ENCODE measurements around the gene CANT1. TPM values are rescaled to one million over a fixed set of nuclear protein-coding genes. Genes with fewer than 3 reads are reported as not detected.
A peak's percentile ranks its signal among the peaks of the same experiment; 100 is the strongest.

The CANT1 gene
- total RNA-seq = 100 to 1,000 TPM in 1 of 5 donors, 10 to 100 TPM in 4; 31.2 to 151 (median 70.1) TPM
- polyA plus RNA-seq = 10 to 100 TPM; 16.6 to 20.9 (median 18.1) TPM
- long read RNA-seq, donor 1, partial matches to known transcripts = 0 of 8 reads
- long read RNA-seq, donor 1, other reads (novel, unspliced or antisense) = 0 of 8 reads
- long read RNA-seq, donor 2, partial matches to known transcripts = 0 of 3 reads
- long read RNA-seq, donor 2, other reads (novel, unspliced or antisense) = 0 of 3 reads
- long read RNA-seq, donor 3 = 0 reads
- long read RNA-seq, donor 4 = 0 reads
- long read RNA-seq, donor 5, transcript CANT1-201 (4 exons, 3,534 nt) = major isoform, 5 of 11 reads
- long read RNA-seq, donor 5, transcript CANT1-202 (5 exons, 3,252 nt) = major isoform, 5 of 11 reads
- long read RNA-seq, donor 5, partial matches to known transcripts = 0 of 11 reads
- long read RNA-seq, donor 5, other reads (novel, unspliced or antisense) = 0 of 11 reads
- long read RNA-seq, donor 6, transcript CANT1-201 (4 exons, 3,534 nt) = minor isoform, 5 of 17 reads
- long read RNA-seq, donor 6, transcript CANT1-202 (5 exons, 3,252 nt) = major isoform, 10 of 17 reads
- long read RNA-seq, donor 6, partial matches to known transcripts = 0 of 17 reads
- long read RNA-seq, donor 6, other reads (novel, unspliced or antisense) = 0 of 17 reads
- long read RNA-seq, donor 7, transcript CANT1-202 (5 exons, 3,252 nt) = major isoform, 6 of 11 reads
- long read RNA-seq, donor 7, partial matches to known transcripts = 0 of 11 reads
- long read RNA-seq, donor 7, other reads (novel, unspliced or antisense) = 0 of 11 reads
- long read RNA-seq, donor 8, transcript CANT1-202 (5 exons, 3,252 nt) = major isoform, 5 of 8 reads
- long read RNA-seq, donor 8, partial matches to known transcripts = 0 of 8 reads
- long read RNA-seq, donor 8, other reads (novel, unspliced or antisense) = 0 of 8 reads
- long read RNA-seq, donor 9, partial matches to known transcripts = 0 of 5 reads
- long read RNA-seq, donor 9, other reads (novel, unspliced or antisense) = 0 of 5 reads
- long read RNA-seq, donor 10, partial matches to known transcripts = 0 of 4 reads
- long read RNA-seq, donor 10, other reads (novel, unspliced or antisense) = 0 of 4 reads

- Histone ChIP-seq H3K27ac (peak within 1 kb of the TSS; percentile 84 to 95 (median 93)), H3K36me3 (no peaks in the 10 kb centered on the region), H3K4me3 (peak within 1 kb of the TSS; percentile 79 to 100 (median 90)), H3K4me1 (peaks cover 39 to 52% (median 49%) of the 10 kb centered on the region in 4 donors), H3K9me3 (no peaks in the 10 kb centered on the region), H3K27me3 (no peaks in the 10 kb centered on the region)
- WGBS, 5 donors = 0 to 1% (median 1%) methylated on average over 39 to 73 of the region's 73 CpGs
- DNase-seq = peak; percentile 85 to 96
- intact Hi-C loops (cut with DNase I; ENCODE audit: low total_unique reads) = no loop called here
- TF ChIP-seq POLR2AphosphoS5 (IDR thresholded peaks at IDR 0.05) (peak; percentile 83 to 95 (median 92)), POLR2A (IDR thresholded peaks at IDR 0.05) (no peak), CTCF (IDR thresholded peaks at IDR 0.05) (peak in 1 of 7 experiments; percentile 8)
Measured at GRCh38 chr17:79009397-79010303, at the start of gene CANT1. Gene CANT1 (minus strand): TSS chr17:79009764. CDS start chr17:78997622, 12,142 bp downstream.

- Histone ChIP-seq H3K4me3 (no peak overlapping the region), H3K36me3 (no peaks in the 10 kb centered on the region), H3K27ac (no peak overlapping the region), H3K4me1 (no peaks in the 10 kb centered on the region), H3K9me3 (peaks cover 0 to 17% (median 9%) of the 10 kb centered on the region in 4 donors), H3K27me3 (no peaks in the 10 kb centered on the region)
- TF ChIP-seq POLR2A (IDR thresholded peaks at IDR 0.05) = no peak
- TF ChIP-seq CTCF (IDR thresholded peaks at IDR 0.05) = no peak
- TF ChIP-seq EP300 (IDR thresholded peaks at IDR 0.05) = no peak
- TF ChIP-seq POLR2AphosphoS5 (IDR thresholded peaks at IDR 0.05) = no peak
- intact Hi-C loops (cut with DNase I; ENCODE audit: low total_unique reads) = no loop called here
- DNase-seq = no peak
- 77 to 87% (median 81%) methylated on average over 10 of the region's 10 CpGs for WGBS, 5 donors
Measured at GRCh38 chr17:79057737-79058385, 48.3 kb upstream of the CANT1 start.

- Histone ChIP-seq H3K27ac (no peak overlapping the region), H3K36me3 (no peaks in the 10 kb centered on the region), H3K4me1 (no peaks in the 10 kb centered on the region), H3K4me3 (no peak overlapping the region), H3K9me3 (peaks cover 0 to 17% (median 9%) of the 10 kb centered on the region in 4 donors), H3K27me3 (peaks cover 0 to 1% (median 0%) of the 10 kb centered on the region in 3 donors)
- TF ChIP-seq POLR2A (IDR thresholded peaks at IDR 0.05) (no peak), CTCF (IDR thresholded peaks at IDR 0.05) (no peak), EP300 (IDR thresholded peaks at IDR 0.05) (no peak), POLR2AphosphoS5 (IDR thresholded peaks at IDR 0.05) (no peak)
- no peak for DNase-seq
- intact Hi-C loops (cut with DNase I; ENCODE audit: low total_unique reads) = no loop called here
- WGBS, 5 donors = 84 to 95% (median 94%) methylated on average over 5 of the region's 5 CpGs
Measured at GRCh38 chr17:79055197-79055596, 45.6 kb upstream of the CANT1 start.

Measured in stomach (tissue), 19 donors.